Endothelial cell of umbilical vein (primary cell): ENCODE measurements around the gene ACLY. TPM values are rescaled to one million over a fixed set of nuclear protein-coding genes. Genes with fewer than 3 reads are reported as not detected.

ENCODE experiments used
- BruUV-seq: library from RNA; stranded (reverse); fragments of 400-500 nt; replicated peaks from 2 replicates; lab custom pipeline; 2021; lab: Mats Ljungman, UMichigan
- CTCF ChIA-PET: fragments of 300-600, 350-600 bp; sonication (Branson Sonifier 250); formaldehyde crosslinking; loops from one replicate; lab custom pipeline; 2021; ENCODE audit warnings: antibody characterized with exemption, inconsistent platforms; lab: Charles Lee
- POLR2A ChIA-PET: fragments of 300-600, 350-600 bp; sonication (Branson Sonifier 250); formaldehyde crosslinking; loops from one replicate; lab custom pipeline; 2021; ENCODE audit warnings: antibody characterized with exemption, inconsistent platforms; lab: Charles Lee
- DNase-seq: peaks from one replicate; pipeline ENCODE4 v3.0.0-alpha.2; 2011; ENCODE audit warnings: low read depth, low spot score
- FAIRE-seq: peaks from 2 replicates; lab custom pipeline; 2011; peaks lifted over from hg19 to GRCh38; lab: Jason Lieb, UNC
- H2AFZ ChIP-seq: 2 replicates; pipeline ENCODE4 v1.6.0; 2012; ENCODE audit warnings: low read depth, low read length, control low read depth, inconsistent platforms
- H3K27ac ChIP-seq: 2 replicates; pipeline ENCODE4 v1.5.1; 2011; ENCODE audit warnings: low read depth, mild to moderate bottlenecking, control low read depth, low read length, moderate library complexity; ENCODE audit not compliant: insufficient read depth
- H3K27me3 ChIP-seq, 2 experiments: 2 replicates each; pipeline versions ENCODE4 v1.6.0 to v1.6.1; 2011; ENCODE audit warnings: low read length in 2 of 2, mixed read lengths in 1 of 2; ENCODE audit not compliant: control insufficient read depth in 2 of 2, insufficient read depth in 2 of 2
- H3K36me3 ChIP-seq, 2 experiments: 2 replicates in 1 of 2; 3 replicates in 1 of 2; pipeline ENCODE4 v1.5.1; 2011; ENCODE audit warnings: low read length in 2 of 2, mild to moderate bottlenecking in 1 of 2, moderate library complexity in 1 of 2; ENCODE audit not compliant: control insufficient read depth in 2 of 2, insufficient read depth in 2 of 2; ENCODE audit errors: extremely low read depth in 1 of 2
- H3K4me1 ChIP-seq: 3 replicates; pipeline ENCODE4 v1.5.1; 2011; ENCODE audit warnings: mild to moderate bottlenecking, low read length; ENCODE audit not compliant: control insufficient read depth, insufficient read depth; ENCODE audit errors: extremely low read depth
- H3K4me2 ChIP-seq: 2 replicates; pipeline ENCODE4 v1.6.1; 2011; ENCODE audit warnings: low read length, control low read depth, mixed read lengths; ENCODE audit not compliant: insufficient read depth
- H3K4me3 ChIP-seq, 3 experiments: fragments of 200-600 bp in 1 of 3; sonication (generic), shearing (Covaris generic) in 1 of 3; replicated peaks in 1 of 3; 2 replicates each; pipeline ENCODE4 v1.5.1; 2011 to 2016; ENCODE audit warnings: control low read depth in 3 of 3, low read length in 3 of 3, mild to moderate bottlenecking in 2 of 3, inconsistent platforms in 1 of 3, low read depth in 1 of 3, moderate library complexity in 1 of 3; ENCODE audit not compliant: insufficient read depth in 1 of 3
- H3K79me2 ChIP-seq: 2 replicates; pipeline ENCODE4 v1.6.0; 2012; ENCODE audit warnings: low read length, inconsistent platforms; ENCODE audit not compliant: control insufficient read depth, insufficient read depth
- H3K9ac ChIP-seq: replicated peaks from 2 replicates; pipeline ENCODE3; 2011; ENCODE audit warnings: low read length, control low read depth; ENCODE audit not compliant: insufficient read depth; ENCODE audit errors: extremely low read depth
- H3K9me1 ChIP-seq: replicated peaks from 3 replicates; pipeline ENCODE4 v1.6.0; 2011; ENCODE audit warnings: mild to moderate bottlenecking, low read length; ENCODE audit not compliant: control insufficient read depth, insufficient read depth; ENCODE audit errors: extremely low read depth
- H3K9me3 ChIP-seq: replicated peaks from 2 replicates; pipeline ENCODE4 v1.5.1; 2012; ENCODE audit warnings: low read length, inconsistent platforms; ENCODE audit not compliant: control insufficient read depth, insufficient read depth
- H4K20me1 ChIP-seq: replicated peaks from 2 replicates; pipeline ENCODE3; 2011; ENCODE audit warnings: mild to moderate bottlenecking, low read length; ENCODE audit not compliant: control insufficient read depth, insufficient read depth; ENCODE audit errors: extremely low read depth
- CTCF ChIP-seq, 2 donors: IDR thresholded peaks; 1 replicate in 1 of 2; 2 replicates in 1 of 2; pipeline ENCODE4 v1.5.1; 2011; ENCODE audit warnings: low read length in 2 of 2, mild to moderate bottlenecking in 2 of 2, moderate library complexity in 2 of 2, control low read depth in 1 of 2, inconsistent platforms in 1 of 2, low read depth in 1 of 2; ENCODE audit not compliant: insufficient read depth in 1 of 2; ENCODE audit errors: extremely low read depth in 1 of 2
- EZH2 ChIP-seq: IDR thresholded peaks from 2 replicates; pipeline ENCODE4 v1.6.1; 2012; ENCODE audit warnings: borderline replicate concordance, low read depth, mild to moderate bottlenecking, moderate library complexity, low read length, inconsistent platforms; ENCODE audit not compliant: severe bottlenecking
- FOS ChIP-seq: IDR thresholded peaks from 2 replicates; pipeline ENCODE4 v1.6.1; 2011; ENCODE audit warnings: mild to moderate bottlenecking, low read length, moderate library complexity, borderline replicate concordance; ENCODE audit not compliant: insufficient read depth
- GATA2 ChIP-seq: IDR thresholded peaks from 2 replicates; pipeline ENCODE4 v1.7.0; 2011; ENCODE audit warnings: low read depth, mild to moderate bottlenecking, moderate library complexity, mixed read lengths, low read length; ENCODE audit not compliant: insufficient read length, insufficient read depth
- MAX ChIP-seq: IDR thresholded peaks from 2 replicates; pipeline ENCODE4 v1.6.1; 2011; ENCODE audit not compliant: insufficient read depth, insufficient read length
- MYC ChIP-seq: IDR thresholded peaks from one replicate; pipeline ENCODE4 v1.6.1; 2011; ENCODE audit warnings: mild to moderate bottlenecking, low read depth, low read length
- dilution Hi-C: fragments of 300-500 bp; cut with MboI; formaldehyde crosslinking; loops from one replicate; pipeline ENCODE4 v1.15.0; 2019; ENCODE audit warnings: low sequenced_read_pairs; ENCODE audit not compliant: extremely low pct_ligation_motif_present
- intact Hi-C: fragments of 100-400 bp; cut with micrococcal nuclease; formaldehyde crosslinking; loops from one replicate; pipeline ENCODE4 v1.10.0; 2022
- polyA plus RNA-seq, 4 experiments: library from polyadenylated mRNA; depleted of rRNA in 3 of 4; stranded (reverse) in 3 of 4; unstranded in 1 of 4; fragments of >200 nt; gene quantifications; 2 replicates each; pipeline versions ENCODE4 v1.2.1 to v1.2.3, GENCODE V29; 2011 to 2012; ENCODE audit warnings: missing spikeins in 1 of 4
- total RNA-seq: library from RNA; stranded (reverse); gene quantifications from 2 replicates; pipeline ENCODE4 v1.2.3, GENCODE V29; 2021

ACLY gene
- total and polyA plus RNA-seq, 2 donors (not counting 3 experiments of a cell fraction or from before 2014, with no cell fraction given) = 174 to 324 TPM

- no peak overlapping the region for H3K27ac ChIP-seq
- ChIA-PET POLR2A (no interaction called here), CTCF (interaction anchor here (0.7 to 7.6 kb wide), 26 partner anchors 9 to 219 kb away, joined by 3 to 74 read pairs (median 6); partner anchors contain the start of genes DHX58, DNAJC7, KAT2A and KCNH4)
- H4K20me1 ChIP-seq = no peaks in the 10 kb centered on the region
- peaks cover 18% of the 10 kb centered on the region for H3K4me1 ChIP-seq
- no TSS peak for BruUV-seq
- intact Hi-C loops (loop anchor here (1.0 kb wide), 3 partner anchors 138 to 218 kb away; partner anchors contain the start of gene KCNH4), dilution Hi-C loops (loop anchor here (25.0 kb wide), 1 partner anchor 149 kb away; the partner anchor contains the start of genes DHX58, HSPB9 and KAT2A)
- TF ChIP-seq GATA2 (no peak), MAX (no peak), CTCF (IDR thresholded peaks at IDR 0.05; ENCODE audit: extremely low read depth in 1 of 2, insufficient read depth in 1 of 2, low read depth in 1 of 2, low read length in 2 of 2) (peak; percentile 87), EZH2 (no peak), MYC (no peak), FOS (no peak)
- no peaks in the 10 kb centered on the region for H3K27me3 ChIP-seq
- no peak overlapping the region for H3K9ac ChIP-seq
- H3K9me3 ChIP-seq = no peaks in the 10 kb centered on the region
- H3K79me2 ChIP-seq = peaks cover 10% of the 10 kb centered on the region
- no peaks in the 10 kb centered on the region for H3K36me3 ChIP-seq
- H2AFZ ChIP-seq = no peak overlapping the region
- H3K9me1 ChIP-seq = no peaks in the 10 kb centered on the region
- no peak overlapping the region for H3K4me2 ChIP-seq
- no peak overlapping the region for H3K4me3 ChIP-seq
- DNase-seq = peak; percentile 64
- peak; percentile 84 for FAIRE-seq
Observed at GRCh38 chr17:41962768-41963434, 44.1 kb upstream of the ACLY start.
